GM18498 (cell line): ENCODE data around the gene LXN.
"Not testable (repeated sequence)": the region's sequence is repeated elsewhere in the genome, so short reads cannot be mapped to it uniquely, and the experiment has no call there.

Experiments
- ATAC-seq: cut with Tn5 transposase; IDR thresholded peaks from one replicate; pipeline ENCODE4 v1.9.1; 2021; ENCODE audit warnings: mild to moderate bottlenecking, moderate library complexity; ENCODE audit not compliant: unreplicated experiment

Gene LXN, protein sequence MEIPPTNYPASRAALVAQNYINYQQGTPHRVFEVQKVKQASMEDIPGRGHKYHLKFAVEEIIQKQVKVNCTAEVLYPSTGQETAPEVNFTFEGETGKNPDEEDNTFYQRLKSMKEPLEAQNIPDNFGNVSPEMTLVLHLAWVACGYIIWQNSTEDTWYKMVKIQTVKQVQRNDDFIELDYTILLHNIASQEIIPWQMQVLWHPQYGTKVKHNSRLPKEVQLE

DNA sequence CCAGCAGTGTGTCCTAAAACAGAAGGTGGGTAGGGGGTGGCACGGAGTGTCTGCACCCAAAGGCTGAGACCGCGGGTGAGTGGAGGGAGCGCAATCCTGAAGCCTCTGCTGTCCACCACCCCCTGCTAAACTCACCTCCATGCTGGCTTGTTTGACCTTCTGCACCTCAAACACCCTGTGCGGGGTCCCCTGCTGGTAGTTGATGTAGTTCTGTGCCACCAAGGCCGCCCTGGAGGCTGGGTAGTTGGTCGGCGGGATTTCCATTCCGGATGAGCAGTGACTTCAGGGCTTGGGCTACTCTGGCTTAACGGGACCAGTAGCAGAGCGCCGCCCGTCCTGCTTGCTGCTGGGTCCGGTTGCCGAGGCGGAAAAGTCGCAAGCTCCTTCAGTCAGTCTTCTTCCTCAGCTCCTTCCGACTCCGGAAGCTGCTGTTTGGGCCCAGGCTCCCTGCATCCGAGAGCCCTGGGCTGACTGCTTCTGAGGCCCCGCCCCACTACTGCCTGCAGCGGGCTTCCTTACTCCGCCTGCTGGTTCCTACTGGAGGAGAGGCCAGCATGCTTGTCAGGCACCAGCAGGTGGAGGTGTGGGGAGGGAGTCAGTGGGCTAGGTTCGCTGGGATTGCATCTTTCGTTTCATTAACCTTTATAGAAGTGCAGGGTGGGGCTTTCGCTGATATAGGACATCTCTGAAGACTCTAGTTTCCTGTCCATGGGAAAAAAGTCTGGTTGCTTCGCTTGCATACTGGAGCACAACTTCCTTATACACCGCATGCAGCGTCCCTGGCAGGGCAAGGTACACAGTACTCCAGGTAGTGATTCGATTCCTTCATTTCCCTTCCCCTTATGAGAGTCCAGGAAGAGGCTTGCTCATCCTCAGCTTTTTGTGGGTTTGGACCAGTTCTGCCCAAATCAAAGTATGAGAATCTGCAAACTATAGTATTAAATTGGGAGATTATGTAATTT lies at the start of gene LXN:
TSS of gene LXN (minus strand) at position 434 of the 962 bp plus-strand sequence. CDS start at position 264, 170 bp downstream.
- ATAC-seq = peak; percentile 100

DNA sequence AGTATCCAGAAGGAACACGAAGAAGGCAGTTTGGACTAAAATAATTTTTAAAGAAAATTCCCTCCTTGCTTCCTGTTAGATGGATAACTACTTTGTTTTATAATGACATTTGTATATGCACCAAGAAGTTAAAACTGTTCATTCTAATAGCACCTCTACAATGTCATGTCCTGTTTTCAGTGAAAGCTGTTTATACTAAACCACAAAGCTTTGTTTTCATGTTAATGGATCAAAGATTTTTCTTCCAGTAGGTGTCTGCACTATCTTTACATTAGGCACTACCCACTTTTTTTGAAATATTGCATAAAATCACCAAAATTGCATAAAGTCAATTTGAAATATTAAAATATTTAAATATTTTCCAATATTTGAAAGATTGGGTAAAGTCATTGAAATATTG lies 49.7 kb upstream of the LXN start:
- ATAC-seq = no peak

DNA sequence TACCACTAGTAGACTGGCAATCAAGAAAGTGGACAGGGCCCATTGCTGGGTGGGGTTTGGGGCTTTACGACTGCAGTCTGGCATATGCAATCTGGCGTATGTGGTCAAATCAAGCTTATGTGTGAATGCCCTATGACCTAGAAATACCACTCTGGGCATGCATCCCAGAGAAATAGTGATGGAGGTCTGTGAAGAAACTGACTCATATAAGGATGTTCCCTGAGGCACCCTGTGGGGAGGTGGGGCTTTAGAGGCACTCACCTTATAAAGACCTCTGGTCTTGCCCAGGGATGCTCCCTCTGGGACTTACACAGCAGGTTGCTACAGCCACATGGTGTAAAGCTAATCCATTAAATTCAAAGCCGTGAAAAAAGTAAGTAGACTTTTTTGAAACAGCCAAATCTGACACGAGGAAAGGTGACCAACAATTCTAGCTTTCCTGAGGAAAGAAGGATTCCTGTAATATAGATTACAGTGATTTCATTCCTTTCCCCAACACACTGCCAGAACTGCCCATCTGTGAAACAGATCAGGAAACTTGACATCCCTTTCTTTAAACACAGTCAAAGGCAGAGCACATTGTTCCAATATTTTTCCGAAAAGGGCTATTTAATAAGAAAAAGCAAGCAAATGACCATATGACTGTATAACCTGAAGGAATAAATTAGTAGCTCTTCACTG lies 46.2 kb upstream of the LXN start:
- ATAC-seq = no peak

DNA sequence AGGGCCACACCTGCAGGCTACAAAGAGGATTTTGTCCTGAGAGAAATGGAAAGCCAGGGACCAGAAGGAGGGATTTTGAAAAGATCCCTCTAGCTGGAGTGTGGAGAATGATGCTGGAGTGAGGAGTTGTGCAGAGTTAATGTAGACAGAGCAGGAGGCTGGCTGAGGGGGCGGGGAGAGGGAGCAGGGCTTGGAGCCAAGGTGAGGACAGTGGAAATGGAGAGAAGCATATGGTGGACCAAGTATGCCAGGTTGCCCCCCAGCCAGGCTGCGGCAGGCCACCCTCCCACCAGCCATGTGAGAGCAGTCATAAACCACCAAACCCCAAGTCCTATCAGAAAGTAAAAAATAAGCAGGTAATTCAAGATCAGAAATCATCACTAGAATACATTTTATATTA lies 45.1 kb upstream of the LXN start:
- ATAC-seq = no peak

DNA sequence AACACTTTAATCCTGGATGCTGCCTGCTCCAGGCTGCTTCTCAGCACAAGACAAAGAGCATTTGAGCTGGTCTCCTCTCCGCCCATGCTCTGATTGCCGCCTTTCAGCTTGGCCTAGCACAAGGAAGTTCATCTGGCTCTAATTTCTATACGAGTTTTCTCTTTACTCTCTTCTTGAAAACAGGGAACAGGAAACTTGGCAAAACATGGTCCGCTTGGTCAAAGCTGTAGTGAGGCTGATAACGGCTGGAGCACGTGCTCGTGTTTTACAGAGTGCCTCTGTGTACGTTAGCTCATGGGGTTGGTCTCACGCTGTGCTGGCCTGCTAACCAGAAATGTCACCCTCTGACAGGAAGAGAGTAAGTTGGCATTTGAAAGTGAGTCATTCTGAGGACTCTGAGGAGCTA lies 40.6 kb upstream of the LXN start:
- no peak for ATAC-seq

DNA sequence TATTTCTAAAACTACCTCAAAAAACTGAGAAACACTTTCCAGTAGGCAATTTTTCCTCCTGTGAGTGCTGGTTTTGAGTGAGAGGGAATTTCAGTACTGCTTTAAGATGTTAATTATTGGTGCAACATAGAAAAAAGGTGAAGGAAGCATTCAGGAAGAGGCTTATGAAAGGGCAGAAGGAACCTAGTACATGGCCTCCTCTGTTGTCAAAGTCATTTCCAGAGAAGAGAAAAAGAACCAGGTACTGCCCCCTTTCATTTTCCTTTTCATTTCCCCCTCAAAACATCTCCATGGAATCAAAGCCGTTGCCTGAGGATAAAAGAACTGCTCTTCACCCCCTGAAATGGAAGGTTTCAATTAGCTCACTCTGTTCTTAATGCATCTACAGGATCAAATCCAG lies 40.0 kb upstream of the LXN start:
- ATAC-seq = no peak

DNA sequence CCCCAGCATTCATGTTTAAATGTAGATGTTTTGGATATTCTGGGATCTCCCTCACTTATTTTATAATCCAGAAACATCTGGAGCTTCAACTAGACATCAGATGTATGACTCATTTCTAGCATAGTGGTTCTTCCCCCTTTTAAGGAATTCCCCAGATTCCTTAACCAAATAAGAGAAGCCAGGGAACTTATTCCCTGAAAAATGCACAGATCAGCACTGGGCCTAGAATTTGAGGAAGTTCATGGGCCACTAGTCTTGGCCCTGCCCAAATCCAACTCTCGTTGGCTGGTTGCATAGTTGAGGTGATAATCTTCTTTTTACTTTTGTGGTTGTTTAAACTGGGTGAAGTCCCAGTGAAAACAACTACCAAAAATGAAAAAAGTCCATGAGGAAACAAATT lies 39.4 kb upstream of the LXN start:
- ATAC-seq = no peak

DNA sequence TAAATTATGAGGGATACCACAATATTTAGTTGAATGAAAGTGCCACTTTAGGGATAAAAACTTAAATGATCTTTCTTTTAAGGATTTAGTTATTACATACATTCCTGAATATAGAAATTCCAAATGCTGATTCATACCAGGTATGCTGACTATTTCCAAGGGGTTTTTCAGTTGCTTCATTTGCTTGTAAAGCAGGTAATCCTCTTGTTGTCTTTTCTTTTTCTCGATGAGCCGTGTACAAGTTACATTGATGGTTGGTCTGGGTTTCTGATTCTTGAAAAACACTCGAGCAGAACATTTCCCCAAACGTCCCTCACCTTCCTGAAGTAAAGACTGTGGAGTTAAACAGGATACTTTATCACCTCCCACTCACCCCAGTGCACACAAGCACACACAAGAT lies 38.2 kb upstream of the LXN start:
- no peak for ATAC-seq

DNA sequence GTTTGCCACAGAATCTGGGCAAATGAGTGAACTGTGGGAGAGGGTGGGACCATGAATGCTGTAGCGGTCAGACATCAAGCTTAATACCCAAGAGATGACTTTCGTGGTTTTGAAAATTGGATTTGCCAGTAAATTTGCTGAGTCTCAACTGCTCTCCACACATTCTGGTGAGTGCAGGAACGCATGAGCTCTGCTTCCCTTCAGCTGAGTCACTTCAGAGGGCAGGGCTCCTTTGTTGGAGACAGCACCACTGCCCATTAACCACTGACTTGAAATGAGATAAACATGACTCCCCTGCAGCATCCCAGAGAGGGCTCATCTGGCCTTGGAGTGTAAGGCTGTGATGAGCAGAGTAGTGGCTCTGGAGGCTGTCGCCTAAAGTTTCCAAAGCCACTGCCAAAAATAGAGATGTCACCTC lies 37.2 kb upstream of the LXN start:
- no peak for ATAC-seq

DNA sequence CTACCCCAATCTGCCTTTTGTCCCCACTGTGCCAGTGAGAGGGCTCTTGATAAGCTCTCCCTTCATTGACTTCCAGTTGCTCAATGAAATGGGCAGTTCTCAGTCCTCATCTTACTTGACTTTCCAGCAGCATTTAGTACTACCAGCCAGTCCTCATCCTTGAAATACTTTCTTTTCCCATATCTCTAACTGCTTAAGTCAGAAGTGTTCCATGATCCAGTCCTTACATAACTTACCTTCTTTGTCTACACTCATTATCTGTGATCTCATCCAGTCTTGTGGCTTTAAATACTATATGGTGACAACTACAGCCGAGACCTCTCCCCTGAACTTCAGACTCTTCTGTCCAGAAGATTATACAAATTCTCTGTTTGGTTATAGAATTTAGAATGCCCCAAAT lies 31.1 kb upstream of the LXN start:
- ATAC-seq = no peak

DNA sequence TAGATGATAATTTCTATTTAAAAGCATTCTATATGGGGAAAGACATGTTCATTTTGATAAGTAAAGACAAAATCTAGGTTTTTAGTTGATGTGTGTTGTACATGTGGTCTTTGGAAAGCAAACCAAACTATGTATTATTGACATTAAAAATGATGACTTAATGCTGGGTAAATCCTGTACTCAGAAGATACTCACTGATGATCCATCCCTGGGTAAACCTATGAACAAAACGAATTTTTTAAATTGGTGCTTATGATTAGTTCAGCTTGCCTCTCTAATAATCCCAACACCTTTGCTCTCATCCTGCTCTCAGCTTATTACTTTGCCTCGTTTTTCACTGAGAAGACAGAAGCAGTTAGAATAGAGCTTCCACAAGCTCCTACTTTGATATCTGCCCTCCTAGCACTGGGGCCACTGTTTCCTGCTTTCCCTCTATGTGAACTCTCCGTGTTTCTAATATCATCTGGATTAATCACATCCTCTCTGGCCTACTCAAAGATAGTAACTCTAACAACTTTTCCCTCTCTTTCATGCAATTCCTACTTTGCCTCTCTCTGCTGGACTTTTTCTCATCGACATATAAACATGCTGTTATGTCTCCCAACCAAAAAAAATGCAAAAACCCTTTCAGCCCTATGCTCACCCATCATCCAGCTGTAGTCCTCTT lies 30.5 kb upstream of the LXN start:
- ATAC-seq = no peak

DNA sequence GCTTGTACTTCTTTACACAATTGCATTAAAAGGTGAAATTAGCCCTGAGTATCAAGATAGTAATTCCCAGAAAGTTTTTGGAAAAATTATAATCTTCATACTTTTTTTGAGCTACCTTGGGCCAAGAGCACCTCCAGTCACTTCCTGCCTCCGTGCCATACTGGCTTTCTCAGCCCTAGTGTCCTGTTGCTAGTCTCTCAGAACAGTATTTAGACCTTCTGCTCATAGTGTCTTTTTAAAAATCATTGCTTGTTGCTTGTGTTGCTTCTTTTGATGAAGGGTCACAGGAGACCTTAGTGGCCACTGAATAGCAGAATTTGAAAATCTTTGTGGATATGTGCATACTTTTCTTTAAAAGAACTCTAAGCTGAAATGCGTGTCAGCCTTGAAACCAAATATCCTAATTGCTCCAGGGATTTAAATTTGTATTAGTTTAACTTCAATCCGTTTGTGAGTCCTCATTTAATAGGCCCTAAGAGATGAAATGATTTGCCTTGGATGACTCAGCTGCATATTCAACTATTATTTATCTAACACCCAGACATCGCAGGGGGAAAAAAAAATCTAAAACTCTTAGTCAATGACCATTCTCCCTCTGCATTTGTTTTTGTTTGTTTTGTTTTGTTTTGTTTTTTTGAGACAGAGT lies 29.1 kb upstream of the LXN start:
- no peak for ATAC-seq

DNA sequence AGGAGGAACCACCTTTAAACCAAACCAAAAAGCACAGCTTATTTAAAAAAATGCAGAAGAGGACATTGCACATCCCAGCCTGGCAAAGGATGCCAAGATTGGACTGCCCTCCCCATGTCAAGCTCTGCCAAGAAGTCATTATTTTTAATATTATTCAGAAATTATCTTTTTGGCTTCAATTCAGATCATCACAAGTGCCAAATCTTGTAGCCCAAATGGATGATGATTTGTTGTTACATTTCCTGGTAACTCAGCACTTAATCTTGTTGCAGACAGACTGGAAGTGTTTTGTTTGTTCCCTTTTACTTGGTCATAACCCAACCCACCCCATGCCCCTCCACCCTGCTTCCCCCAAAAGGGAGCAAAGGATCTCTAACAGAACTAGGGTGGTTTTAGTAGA lies 28.1 kb upstream of the LXN start:
- ATAC-seq = no peak

DNA sequence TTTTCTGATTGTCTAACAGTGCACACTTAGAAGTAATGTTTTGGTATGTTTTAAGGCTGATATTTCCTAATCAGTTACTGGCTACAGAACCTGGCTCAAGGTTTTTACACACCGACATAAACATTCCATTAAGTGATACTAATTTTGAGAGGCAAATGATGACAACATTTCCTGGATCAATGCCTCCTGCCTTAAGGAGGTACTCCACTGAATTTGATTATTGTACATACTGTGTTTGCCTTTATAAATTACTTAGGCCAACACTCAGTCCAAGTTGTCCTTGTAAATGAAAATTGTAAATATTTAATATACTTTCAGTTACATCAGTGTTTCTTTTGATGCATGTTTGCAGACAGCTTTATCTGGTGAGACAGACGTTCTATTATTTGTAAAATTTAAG lies 24.2 kb upstream of the LXN start:
- ATAC-seq = no peak

DNA sequence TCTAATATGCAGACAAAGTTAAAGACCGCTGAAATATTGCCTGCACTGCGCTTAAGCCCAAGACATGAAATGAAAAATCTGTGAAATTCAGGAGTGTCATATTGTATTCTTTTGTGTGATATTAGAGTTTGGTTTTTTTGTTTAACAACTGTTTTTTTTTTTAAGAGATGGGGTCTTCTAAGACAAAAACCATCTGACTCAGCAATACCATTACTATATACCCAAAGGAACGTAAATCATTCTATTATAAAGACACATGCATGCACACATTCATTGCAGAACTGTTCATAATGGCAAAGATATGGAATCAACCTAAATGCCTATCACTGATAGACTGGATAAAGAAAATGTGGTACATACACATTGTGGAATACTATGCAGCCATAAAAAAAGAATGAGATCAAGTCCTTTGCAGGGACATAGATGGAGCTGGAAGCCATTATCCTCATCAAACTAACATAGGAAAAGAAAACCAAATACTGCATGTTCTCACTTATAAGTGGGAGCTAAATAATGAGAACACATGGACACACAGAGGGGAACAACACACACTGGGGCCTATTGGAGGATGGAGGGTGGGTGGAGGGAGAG lies 21.5 kb upstream of the LXN start:
- not testable (repeated sequence) for ATAC-seq

DNA sequence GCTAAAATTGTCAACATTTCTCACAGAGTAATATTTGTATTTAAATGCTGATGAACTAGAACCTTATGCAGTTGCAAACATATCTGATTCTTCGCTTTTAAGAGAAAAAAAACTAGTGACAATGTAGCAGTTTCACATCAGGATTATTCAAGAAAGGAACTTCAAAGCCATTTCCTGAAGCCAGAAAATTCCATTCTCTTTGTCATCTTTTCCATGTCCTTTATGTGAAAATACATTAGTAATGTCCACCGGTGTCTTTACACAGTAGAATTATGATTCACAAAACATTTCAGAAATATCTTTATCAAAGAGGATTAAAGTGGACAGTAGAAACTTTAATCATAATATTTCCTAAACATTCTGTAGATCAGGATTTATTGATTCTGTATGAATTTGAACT lies 12.7 kb upstream of the LXN start:
- no peak for ATAC-seq

DNA sequence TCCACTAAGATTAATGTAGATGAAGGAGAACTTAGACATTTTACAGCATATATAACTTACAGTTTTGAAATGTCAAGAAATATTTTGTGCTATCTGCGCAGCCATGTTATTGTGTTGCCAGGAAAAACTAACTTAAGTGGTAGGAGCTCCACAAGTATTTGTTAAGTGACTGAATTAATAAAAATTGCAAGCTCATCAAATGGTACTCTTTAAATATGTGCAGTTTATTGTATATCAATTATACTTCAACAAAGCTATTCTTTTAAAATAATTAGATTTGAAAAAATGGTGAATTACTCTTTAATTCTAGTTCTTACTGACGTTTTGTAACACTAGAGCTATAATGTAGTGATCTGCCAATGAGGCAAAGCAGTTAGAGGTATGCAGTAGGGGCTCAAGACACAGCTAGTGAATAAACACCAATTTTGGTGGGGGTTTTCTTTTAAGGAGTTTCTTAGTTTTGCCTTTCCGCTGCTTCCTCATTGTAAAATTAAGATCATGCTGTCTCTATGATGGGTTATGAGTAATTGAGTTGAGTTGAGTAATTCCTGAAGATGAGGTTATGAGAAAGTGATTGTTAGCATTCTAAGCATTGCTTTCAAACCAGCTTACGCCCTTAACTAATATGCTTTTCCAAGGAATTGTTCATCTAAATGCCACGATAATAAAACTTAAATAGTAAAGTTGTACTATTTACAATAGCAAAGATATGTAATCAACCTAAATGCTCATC lies 10.9 kb upstream of the LXN start:
- ATAC-seq = no peak

DNA sequence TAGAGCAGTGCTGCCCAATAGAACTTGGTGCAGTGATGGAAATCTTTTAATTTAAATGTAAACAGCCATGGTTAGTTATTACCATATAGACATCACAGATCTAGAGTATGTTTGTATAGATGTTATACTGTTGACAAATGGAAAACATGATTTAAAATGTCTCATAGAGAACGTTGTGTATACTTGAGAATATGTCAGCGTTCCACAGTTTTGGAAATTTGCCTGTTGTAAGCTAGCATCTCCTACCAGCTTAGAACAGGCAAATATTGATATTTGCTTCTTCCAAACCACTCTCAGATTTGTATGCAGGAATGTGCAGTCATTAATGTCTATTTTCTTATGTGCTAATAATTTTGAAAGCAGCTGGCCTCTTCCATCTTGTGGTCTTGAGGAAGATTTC lies 8.4 kb upstream of the LXN start:
- no peak for ATAC-seq

DNA sequence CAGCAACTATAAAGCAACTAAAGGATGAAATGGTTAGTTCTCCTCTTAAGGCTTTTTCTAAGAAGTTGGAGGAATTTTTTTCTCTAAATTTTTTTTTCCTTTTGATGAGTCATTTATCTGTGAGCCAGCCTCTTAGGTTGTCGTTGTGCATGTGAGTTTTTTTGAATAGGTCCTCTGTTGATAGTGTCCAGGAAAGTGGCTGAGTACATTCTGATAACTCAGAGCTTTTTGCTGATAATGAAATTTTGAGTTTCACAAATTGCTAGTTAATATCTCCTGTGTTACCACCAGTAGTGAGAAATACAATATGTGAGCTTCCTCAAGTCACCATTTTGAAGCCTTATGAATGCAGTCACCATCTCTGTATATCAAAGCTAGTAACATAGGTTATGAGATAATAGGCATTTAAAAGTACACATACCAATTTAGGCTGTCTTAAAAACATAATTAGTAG lies 7.1 kb upstream of the LXN start:
- no peak for ATAC-seq

DNA sequence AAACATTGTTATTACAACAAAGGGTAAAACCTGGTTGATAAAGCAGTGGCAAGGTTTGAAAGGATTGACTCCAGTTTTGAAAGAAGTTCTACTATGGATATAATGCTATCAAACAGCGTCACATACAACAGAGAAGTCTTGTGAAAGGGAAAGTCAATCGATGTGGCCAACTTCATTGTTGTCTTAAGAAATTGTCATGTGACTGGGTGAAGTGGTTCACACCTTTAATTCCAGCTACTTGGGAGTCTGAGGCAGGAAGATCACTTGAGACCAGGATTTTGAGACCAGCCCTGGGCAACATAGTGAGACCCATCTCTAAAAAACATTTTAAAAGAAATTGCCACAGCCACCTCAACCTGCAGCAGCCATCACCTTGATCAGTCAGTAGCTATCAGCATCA lies 6.2 kb upstream of the LXN start:
- no peak for ATAC-seq
